ENCODE data around the gene PCSK5. TPM values are rescaled to one million over a fixed set of nuclear protein-coding genes. Genes with fewer than 3 reads are reported as not detected.

Gene PCSK5
- total and polyA plus RNA-seq, 8 donors = 0.37 to 86.3 (median 4.9) TPM

DNA sequence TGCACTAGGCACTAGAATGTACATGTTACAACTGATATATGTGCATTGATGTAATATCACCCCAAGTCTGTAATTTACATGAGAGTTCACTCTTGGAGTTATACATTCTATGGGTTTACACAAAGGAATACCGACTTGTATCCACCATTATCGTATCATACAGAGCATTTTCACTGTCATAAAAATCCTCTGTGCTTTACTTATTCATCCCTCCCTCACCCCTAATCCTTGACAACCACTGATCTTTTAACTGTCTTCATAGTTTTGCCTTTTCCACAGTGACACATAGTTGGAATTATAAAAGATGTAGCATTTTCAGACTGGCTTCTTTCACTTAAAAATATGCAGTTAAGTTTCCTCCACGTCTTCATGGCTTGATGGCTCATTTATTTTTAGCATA lies 514.9 kb downstream of the PCSK5 start:
- peaks cover 0 to 13% (median 5%) of the 10 kb centered on the region in 4 donors for H3K4me1 ChIP-seq
- H3K27me3 ChIP-seq = no peaks in the 10 kb centered on the region
- intact Hi-C loops (cut with DNase I; ENCODE audit: low total_unique reads) = no loop called here
- WGBS, 5 donors = 66 to 78% (median 77%) methylated on average over 3 of the region's 3 CpGs
- H3K36me3 ChIP-seq = no peaks in the 10 kb centered on the region
- no peak overlapping the region for H3K27ac ChIP-seq
- no peak overlapping the region for H3K4me3 ChIP-seq
- DNase-seq = no peak
- TF ChIP-seq, protein P1, sequence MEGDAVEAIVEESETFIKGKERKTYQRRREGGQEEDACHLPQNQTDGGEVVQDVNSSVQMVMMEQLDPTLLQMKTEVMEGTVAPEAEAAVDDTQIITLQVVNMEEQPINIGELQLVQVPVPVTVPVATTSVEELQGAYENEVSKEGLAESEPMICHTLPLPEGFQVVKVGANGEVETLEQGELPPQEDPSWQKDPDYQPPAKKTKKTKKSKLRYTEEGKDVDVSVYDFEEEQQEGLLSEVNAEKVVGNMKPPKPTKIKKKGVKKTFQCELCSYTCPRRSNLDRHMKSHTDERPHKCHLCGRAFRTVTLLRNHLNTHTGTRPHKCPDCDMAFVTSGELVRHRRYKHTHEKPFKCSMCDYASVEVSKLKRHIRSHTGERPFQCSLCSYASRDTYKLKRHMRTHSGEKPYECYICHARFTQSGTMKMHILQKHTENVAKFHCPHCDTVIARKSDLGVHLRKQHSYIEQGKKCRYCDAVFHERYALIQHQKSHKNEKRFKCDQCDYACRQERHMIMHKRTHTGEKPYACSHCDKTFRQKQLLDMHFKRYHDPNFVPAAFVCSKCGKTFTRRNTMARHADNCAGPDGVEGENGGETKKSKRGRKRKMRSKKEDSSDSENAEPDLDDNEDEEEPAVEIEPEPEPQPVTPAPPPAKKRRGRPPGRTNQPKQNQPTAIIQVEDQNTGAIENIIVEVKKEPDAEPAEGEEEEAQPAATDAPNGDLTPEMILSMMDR (IDR thresholded peaks at IDR 0.05) = no peak
- no peak for TF ChIP-seq POLR2AphosphoS5 (IDR thresholded peaks at IDR 0.05)
- no peak for TF ChIP-seq POLR2A (IDR thresholded peaks at IDR 0.05)
- no peak for TF ChIP-seq EP300 (IDR thresholded peaks at IDR 0.05)
- no peaks in the 10 kb centered on the region for H3K9me3 ChIP-seq

DNA sequence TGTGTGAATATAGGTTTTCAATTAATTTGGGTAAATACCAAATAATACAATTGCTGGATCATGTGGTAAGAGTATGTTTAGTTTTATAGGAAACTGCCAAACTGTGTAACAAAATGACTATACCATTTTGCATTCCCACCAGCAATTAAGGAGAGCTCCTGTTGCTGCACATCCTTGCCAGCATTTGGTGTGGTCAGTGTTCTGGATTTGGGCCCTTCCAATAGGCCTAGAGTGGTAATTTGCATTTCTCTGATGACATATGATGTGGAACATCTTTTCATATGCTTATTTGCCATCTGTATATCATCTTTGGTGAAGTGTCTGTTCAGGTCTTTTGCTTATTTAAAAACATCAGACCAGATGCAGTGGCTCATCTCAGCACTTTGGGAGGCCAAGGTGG lies 515.4 kb downstream of the PCSK5 start:
- intact Hi-C loops (cut with DNase I; ENCODE audit: low total_unique reads) = no loop called here
- no peak for DNase-seq
- H3K27me3 ChIP-seq = no peaks in the 10 kb centered on the region
- no peak overlapping the region for H3K4me3 ChIP-seq
- H3K36me3 ChIP-seq = no peaks in the 10 kb centered on the region
- no peak overlapping the region for H3K27ac ChIP-seq
- H3K9me3 ChIP-seq = no peaks in the 10 kb centered on the region
- H3K4me1 ChIP-seq = peaks cover 0 to 13% (median 5%) of the 10 kb centered on the region in 4 donors
- TF ChIP-seq POLR2A (IDR thresholded peaks at IDR 0.05) (no peak), POLR2AphosphoS5 (IDR thresholded peaks at IDR 0.05) (no peak), EP300 (IDR thresholded peaks at IDR 0.05) (no peak)
- TF ChIP-seq, protein P1 (IDR thresholded peaks at IDR 0.05) = no peak

All from stomach (tissue), 9 donors.